Muscle of leg (tissue), 11 donors: Measurements from ENCODE around the gene RNF121. TPM values are rescaled to one million over a fixed set of nuclear protein-coding genes. Genes with fewer than 3 reads are reported as not detected.

Source experiments
- DNase-seq: peaks from one replicate; pipeline ENCODE4 v3.0.0; 2013
- H3K27ac ChIP-seq: one replicate; pipeline ENCODE4 v1.5.1; 2013; ENCODE audit warnings: mild to moderate bottlenecking, low read length, control low read depth
- H3K27me3 ChIP-seq: one replicate; pipeline ENCODE4 v1.6.1; 2013; ENCODE audit warnings: low read length; ENCODE audit not compliant: control insufficient read depth, insufficient read depth
- H3K36me3 ChIP-seq: one replicate; pipeline ENCODE4 v1.6.1; 2013; ENCODE audit warnings: low read length; ENCODE audit not compliant: control insufficient read depth, insufficient read depth
- H3K4me1 ChIP-seq: one replicate; pipeline ENCODE4 v1.6.1; 2013; ENCODE audit warnings: low read length; ENCODE audit not compliant: control insufficient read depth, insufficient read depth
- H3K4me3 ChIP-seq: one replicate; pipeline ENCODE4 v1.5.1; 2013; ENCODE audit warnings: low read length, control low read depth
- H3K9me3 ChIP-seq: replicated peaks from 2 replicates; pipeline ENCODE4 v1.6.1; 2013; ENCODE audit warnings: low read depth, low read length; ENCODE audit not compliant: control insufficient read depth
- WGBS: methylation state at CpG from one replicate; pipeline ENCODE4 v1.1.5; 2013; ENCODE audit warnings: missing lambda C conversion rate; ENCODE audit not compliant: insufficient coverage; 5-methylcytosine and 5-hydroxymethylcytosine counted together
- polyA plus RNA-seq, 8 donors: library from polyadenylated mRNA; unstranded; fragments of 120-200 nt; gene quantifications; one replicate each; pipeline versions ENCODE4 v1.2.1 to v1.2.3, GENCODE V29; 2013; ENCODE audit warnings: inconsistent platforms in 1 of 8, low replicate concordance in 1 of 8; ENCODE audit not compliant: insufficient read length in 8 of 8, insufficient read depth in 1 of 8
- total RNA-seq: library from RNA; stranded (reverse); fragments of 120-200 nt; gene quantifications from one replicate; pipeline ENCODE4 v1.2.4, GENCODE V29; 2013

The RNF121 gene
- total and polyA plus RNA-seq, 9 donors: 24.1 to 35.7 (median 32.4) TPM

GRCh38 chr11:72030472-72031045 lies 101.7 kb downstream of the RNF121 start:
- H3K9me3 ChIP-seq: no peaks in the 10 kb centered on the region
- peaks cover 80% of the 10 kb centered on the region for H3K36me3 ChIP-seq
- no peak overlapping the region for H3K27ac ChIP-seq
- peak; percentile 68 for DNase-seq
- WGBS: no CpG with 5 or more reads among the region's 1 CpG
- no peaks in the 10 kb centered on the region for H3K27me3 ChIP-seq
- H3K4me3 ChIP-seq: no peak overlapping the region
- H3K4me1 ChIP-seq: peaks cover 10% of the 10 kb centered on the region

GRCh38 chr11:72036687-72037086 lies 107.8 kb downstream of the RNF121 start:
- H3K9me3 ChIP-seq: no peaks in the 10 kb centered on the region
- no peak overlapping the region for H3K4me3 ChIP-seq
- no peak overlapping the region for H3K27ac ChIP-seq
- H3K27me3 ChIP-seq: no peaks in the 10 kb centered on the region
- 36% methylated on average over 2 of the region's 3 CpGs for WGBS
- DNase-seq: no peak
- H3K4me1 ChIP-seq: peaks cover 34% of the 10 kb centered on the region
- peaks cover 32% of the 10 kb centered on the region for H3K36me3 ChIP-seq

DNA sequence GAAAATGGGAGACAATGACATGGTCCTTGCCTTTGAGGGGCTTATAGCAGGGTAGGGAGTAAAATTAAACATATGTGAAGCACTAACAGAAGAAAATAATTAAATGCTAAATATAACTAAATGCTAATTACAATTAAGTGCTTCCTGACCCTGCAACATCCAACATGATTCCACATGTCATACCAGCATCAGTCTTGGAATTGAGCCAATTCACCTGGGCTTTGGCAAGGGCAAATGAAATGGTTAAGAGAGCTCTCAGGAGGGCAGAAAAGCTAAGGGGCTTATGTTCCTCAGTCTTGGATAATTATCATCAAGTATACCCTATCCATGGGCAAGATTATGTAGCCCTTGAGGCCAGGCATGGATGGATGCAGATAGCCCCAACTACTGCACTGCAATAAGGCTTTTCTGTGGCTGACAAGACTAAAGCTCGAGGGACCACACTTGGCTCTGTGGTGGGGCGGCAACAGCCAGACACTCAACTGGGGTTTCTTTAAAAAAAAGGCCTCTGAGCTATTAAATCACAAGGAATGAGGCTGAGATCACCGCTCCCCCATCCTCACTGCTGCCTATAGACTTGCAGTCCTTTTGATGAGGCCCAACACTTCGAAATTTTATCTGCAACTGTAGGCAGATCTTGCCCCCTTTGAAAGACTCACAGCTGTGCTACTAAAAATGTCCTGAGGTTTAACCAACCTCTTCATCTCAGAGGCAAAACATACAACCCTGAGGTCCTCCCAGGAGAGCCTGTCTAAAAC lies 108.9 kb downstream of the RNF121 start:
- Histone ChIP-seq H3K4me1 (peaks cover 43% of the 10 kb centered on the region), H3K4me3 (peak overlapping the region; percentile 75), H3K36me3 (peaks cover 29% of the 10 kb centered on the region), H3K27ac (peak overlapping the region; percentile 98), H3K9me3 (no peaks in the 10 kb centered on the region), H3K27me3 (no peaks in the 10 kb centered on the region)
- WGBS: 16% methylated on average over 4 of the region's 4 CpGs
- peak; percentile 80 for DNase-seq

DNA sequence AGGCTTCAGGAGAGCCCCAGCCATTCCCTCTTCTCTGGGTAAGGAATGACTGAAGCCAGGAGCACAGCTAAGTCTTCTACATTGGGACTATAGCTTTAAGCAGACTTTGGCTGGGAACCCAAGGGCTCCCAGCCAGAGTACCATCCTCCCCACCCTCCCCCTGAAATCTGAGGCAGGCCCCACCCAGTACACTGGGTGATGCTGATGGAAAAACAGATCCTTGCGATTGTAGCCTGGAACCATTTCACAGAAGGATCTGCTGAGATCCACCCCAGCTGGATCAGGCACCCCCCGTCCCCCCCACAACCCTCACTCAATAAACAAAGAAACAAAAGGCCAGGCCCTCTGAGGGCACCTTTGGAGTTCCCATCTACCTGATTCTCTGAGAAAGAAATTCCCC lies 109.6 kb downstream of the RNF121 start:
- H3K27me3 ChIP-seq: no peaks in the 10 kb centered on the region
- peak overlapping the region; percentile 98 for H3K27ac ChIP-seq
- H3K9me3 ChIP-seq: no peaks in the 10 kb centered on the region
- peak; percentile 93 for DNase-seq
- H3K4me1 ChIP-seq: peaks cover 44% of the 10 kb centered on the region
- H3K4me3 ChIP-seq: peak overlapping the region; percentile 75
- H3K36me3 ChIP-seq: peaks cover 23% of the 10 kb centered on the region
- 0% methylated on average over 1 of the region's 2 CpGs for WGBS

GRCh38 chr11:72039031-72039855 lies 110.4 kb downstream of the RNF121 start:
- 28% methylated on average over 2 of the region's 5 CpGs for WGBS
- Histone ChIP-seq H3K27ac (peak overlapping the region; percentile 98), H3K4me3 (peak overlapping the region; percentile 75), H3K9me3 (no peaks in the 10 kb centered on the region), H3K36me3 (peaks cover 19% of the 10 kb centered on the region), H3K27me3 (no peaks in the 10 kb centered on the region), H3K4me1 (peaks cover 44% of the 10 kb centered on the region)
- DNase-seq: peak; percentile 76

DNA sequence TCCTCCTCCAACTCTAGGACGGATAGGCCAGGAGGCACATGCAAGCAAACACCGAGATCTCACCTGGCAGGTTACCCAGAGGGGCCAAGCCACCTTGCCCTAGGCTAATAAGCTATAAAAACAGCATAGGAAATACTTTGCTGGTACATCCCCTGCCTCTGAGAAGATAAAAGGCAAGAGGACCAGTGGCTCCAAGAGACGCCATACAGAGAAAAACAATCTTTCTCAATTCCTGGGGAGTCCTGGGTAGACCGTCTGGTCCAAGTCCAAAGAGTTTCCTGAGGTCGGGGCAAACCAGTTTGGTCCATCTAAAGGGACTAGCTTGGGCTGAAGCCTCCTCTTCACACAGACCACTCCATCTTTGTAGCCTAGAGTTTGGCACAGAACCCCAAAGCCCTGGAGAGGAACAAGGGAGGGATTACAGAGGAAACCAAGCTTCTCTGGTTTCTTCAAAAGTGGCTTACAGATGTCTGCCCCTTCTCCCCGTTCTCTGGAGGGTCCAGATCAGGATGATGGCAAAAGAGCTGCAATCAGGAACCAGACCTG lies 111.1 kb downstream of the RNF121 start:
- H3K4me1 ChIP-seq: peaks cover 44% of the 10 kb centered on the region
- WGBS: 5% methylated on average over 4 of the region's 6 CpGs

DNA sequence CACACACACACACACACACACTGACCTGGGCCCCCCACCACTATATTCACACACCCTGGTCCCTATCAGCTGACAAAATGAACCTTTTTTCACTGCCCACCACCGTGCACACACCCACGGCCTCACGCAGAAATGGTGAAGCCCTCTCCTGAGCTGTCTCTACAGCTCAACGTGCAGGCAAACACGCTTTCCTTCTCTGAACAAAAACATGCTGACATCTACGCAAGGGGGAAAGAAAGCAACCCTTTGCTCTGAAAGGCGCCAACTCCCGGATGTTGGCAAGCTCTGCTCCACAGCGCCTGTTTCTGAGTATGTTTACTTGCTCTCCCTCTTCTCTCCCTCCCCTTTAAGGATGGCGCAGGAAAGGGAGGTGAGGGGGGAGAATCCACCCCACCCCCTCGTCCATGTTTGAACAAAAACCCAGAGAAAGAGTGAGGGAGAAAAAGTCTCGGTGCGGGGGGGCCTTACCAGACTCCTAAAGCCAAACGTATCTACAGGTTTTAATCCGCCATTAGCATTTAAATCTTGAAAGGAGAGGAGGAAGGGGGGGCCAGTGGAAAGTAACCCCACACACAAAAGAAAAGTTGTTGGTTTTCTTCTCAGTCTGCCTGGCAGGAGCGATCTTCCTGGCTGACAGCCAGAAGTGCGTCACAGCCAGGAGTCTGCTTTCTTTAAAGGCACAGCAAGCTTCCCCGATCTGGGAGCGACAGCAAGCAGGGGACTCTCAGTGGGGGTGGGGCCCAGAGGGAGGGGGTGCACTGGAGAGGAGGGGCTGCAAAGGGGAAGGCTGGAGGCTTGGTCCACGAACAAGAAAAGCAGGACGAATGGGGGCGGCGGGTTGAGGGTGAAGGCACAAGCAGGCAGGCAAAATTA lies 111.9 kb downstream of the RNF121 start:
- 0% methylated on average over 7 of the region's 23 CpGs for WGBS
- peaks cover 46% of the 10 kb centered on the region for H3K4me1 ChIP-seq
- H3K36me3 ChIP-seq: peaks cover 6% of the 10 kb centered on the region
- peak; percentile 99 for DNase-seq
- H3K9me3 ChIP-seq: no peaks in the 10 kb centered on the region
- peak overlapping the region; percentile 75 for H3K4me3 ChIP-seq
- H3K27ac ChIP-seq: peak overlapping the region; percentile 98
- H3K27me3 ChIP-seq: no peaks in the 10 kb centered on the region

More for the DNA sequence above, 111.1 kb downstream of the RNF121 start:
- H3K9me3 ChIP-seq: no peaks in the 10 kb centered on the region
- peak overlapping the region; percentile 75 for H3K4me3 ChIP-seq
- no peaks in the 10 kb centered on the region for H3K27me3 ChIP-seq
- peak overlapping the region; percentile 98 for H3K27ac ChIP-seq
- peak; percentile 61 for DNase-seq
- H3K36me3 ChIP-seq: peaks cover 14% of the 10 kb centered on the region

DNA sequence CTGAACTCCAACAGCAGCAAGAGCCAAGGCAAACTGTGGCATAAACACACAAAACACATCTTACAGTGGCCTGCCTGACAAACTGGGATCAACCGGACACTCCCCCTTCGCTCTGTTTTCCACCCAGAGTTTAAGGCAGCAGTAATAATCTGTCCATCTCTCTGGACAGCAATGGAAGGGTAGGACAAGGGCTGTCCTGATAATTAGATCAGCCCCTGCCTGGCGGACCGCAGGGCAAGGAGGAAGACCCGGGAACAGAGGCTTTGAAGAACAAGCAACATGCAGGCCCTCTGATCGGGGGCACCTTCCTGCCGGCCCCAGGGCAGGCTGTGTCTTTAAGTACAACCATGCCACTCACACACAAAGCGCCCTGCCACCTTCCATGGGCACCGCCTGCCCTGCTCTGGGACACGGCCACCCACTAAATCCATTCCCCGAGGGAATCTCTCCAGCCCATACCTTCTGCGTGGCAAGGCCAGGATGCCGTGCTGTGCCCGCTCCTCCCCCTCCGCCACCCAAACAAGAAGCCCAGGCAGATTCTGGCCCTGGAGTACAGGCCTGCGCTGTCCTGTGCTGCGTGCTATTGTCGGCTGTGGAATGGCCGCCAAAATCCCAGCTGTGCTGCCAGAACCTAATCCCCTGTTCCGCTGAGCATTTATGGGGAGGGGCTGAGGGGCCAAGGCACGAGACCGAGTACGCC lies 112.7 kb downstream of the RNF121 start:
- Histone ChIP-seq H3K4me3 (peak overlapping the region; percentile 75), H3K27me3 (no peaks in the 10 kb centered on the region), H3K9me3 (no peaks in the 10 kb centered on the region), H3K36me3 (peaks cover 6% of the 10 kb centered on the region), H3K4me1 (peaks cover 50% of the 10 kb centered on the region), H3K27ac (peak overlapping the region; percentile 98)
- WGBS: 0% methylated on average over 20 of the region's 23 CpGs
- DNase-seq: peak; percentile 96
